Measurements from ENCODE around the gene TYR. TPM values are rescaled to one million over a fixed set of nuclear protein-coding genes. Genes with fewer than 3 reads are reported as not detected.

The TYR gene
- total RNA-seq = not detected
- polyA plus RNA-seq (2013, experiment 1 of 2) = not detected
- not detected for polyA plus RNA-seq (2013, experiment 2 of 2)
- long read RNA-seq, experiment 1 = 0 reads
- long read RNA-seq, experiment 2 = 0 reads
- long read RNA-seq, experiment 3 = 0 reads
- long read RNA-seq, experiment 4 = 0 reads

DNA sequence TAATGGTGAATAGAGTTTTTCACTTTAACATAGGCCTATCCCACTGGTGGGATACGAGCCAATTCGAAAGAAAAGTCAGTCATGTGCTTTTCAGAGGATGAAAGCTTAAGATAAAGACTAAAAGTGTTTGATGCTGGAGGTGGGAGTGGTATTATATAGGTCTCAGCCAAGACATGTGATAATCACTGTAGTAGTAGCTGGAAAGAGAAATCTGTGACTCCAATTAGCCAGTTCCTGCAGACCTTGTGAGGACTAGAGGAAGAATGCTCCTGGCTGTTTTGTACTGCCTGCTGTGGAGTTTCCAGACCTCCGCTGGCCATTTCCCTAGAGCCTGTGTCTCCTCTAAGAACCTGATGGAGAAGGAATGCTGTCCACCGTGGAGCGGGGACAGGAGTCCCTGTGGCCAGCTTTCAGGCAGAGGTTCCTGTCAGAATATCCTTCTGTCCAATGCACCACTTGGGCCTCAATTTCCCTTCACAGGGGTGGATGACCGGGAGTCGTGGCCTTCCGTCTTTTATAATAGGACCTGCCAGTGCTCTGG is at the start of gene TYR:
TYR (plus strand) TSS at position 185 of the 541 bp plus-strand sequence; CDS start at position 264, 79 bp downstream.
- Histone ChIP-seq H3K4me3 (ENCODE audit: low read length) (no peak within 1 kb of the TSS), H3K9ac (ENCODE audit: extremely low read depth, low read length, poor library complexity, severe bottlenecking) (no peak within 1 kb of the TSS), H3K27ac (ENCODE audit: low read depth, low read length) (no peak within 1 kb of the TSS), H3K9me3 (ENCODE audit: control insufficient read depth, low read length) (no peaks in the 10 kb centered on the region), H3K27me3 (ENCODE audit: control insufficient read depth, insufficient read depth, low read length, poor library complexity, severe bottlenecking) (no peaks in the 10 kb centered on the region), H3K36me3 (ENCODE audit: control insufficient read depth, insufficient read depth, low read length) (no peaks in the 10 kb centered on the region), H3K4me1 (ENCODE audit: control insufficient read depth, insufficient read depth, low read length) (no peaks in the 10 kb centered on the region)
- H3K27ac Mint-ChIP-seq = no peak within 1 kb of the TSS
- no peaks in the 10 kb centered on the region for H3K9me3 Mint-ChIP-seq
- H3K4me1 Mint-ChIP-seq = no peaks in the 10 kb centered on the region
- no peak for DNase-seq
- no peak within 1 kb of the TSS for H3K4me3 Mint-ChIP-seq
- H3K27me3 Mint-ChIP-seq (ENCODE audit: insufficient read depth) = no peaks in the 10 kb centered on the region
- TF ChIP-seq, protein P1, sequence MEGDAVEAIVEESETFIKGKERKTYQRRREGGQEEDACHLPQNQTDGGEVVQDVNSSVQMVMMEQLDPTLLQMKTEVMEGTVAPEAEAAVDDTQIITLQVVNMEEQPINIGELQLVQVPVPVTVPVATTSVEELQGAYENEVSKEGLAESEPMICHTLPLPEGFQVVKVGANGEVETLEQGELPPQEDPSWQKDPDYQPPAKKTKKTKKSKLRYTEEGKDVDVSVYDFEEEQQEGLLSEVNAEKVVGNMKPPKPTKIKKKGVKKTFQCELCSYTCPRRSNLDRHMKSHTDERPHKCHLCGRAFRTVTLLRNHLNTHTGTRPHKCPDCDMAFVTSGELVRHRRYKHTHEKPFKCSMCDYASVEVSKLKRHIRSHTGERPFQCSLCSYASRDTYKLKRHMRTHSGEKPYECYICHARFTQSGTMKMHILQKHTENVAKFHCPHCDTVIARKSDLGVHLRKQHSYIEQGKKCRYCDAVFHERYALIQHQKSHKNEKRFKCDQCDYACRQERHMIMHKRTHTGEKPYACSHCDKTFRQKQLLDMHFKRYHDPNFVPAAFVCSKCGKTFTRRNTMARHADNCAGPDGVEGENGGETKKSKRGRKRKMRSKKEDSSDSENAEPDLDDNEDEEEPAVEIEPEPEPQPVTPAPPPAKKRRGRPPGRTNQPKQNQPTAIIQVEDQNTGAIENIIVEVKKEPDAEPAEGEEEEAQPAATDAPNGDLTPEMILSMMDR (conservative IDR thresholded peaks at IDR 0.05) = no peak
- H3K36me3 Mint-ChIP-seq (ENCODE audit: low read depth) = no peaks in the 10 kb centered on the region
- WGBS, 2 experiments (ENCODE audit: insufficient coverage in 1 of 2, insufficient read length in 1 of 2) = 94 to 96% methylated on average over 5 to 8 of the region's 8 CpGs

DNA sequence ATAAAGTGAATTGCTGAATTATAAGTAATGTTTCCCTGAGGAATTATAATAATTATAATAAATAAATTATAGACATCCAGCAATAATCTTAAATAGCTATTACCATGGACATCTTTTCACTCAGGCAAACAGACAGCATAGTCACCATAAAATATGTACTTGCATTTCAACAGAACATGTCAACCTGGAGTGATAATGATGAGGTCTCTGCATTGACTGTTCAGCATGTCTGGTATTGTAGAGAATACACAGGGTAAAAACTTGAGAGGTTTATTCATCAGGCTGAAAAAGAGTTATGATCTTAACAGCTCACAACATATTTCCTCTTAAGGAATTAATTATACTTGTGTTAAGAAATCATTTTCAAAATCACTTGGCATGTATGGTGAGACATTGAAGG is 41.1 kb upstream of the TYR start:
- no peaks in the 10 kb centered on the region for H3K9me3 Mint-ChIP-seq
- H3K27ac Mint-ChIP-seq = no peak overlapping the region
- TF ChIP-seq, protein P1 (conservative IDR thresholded peaks at IDR 0.05) = no peak

DNA sequence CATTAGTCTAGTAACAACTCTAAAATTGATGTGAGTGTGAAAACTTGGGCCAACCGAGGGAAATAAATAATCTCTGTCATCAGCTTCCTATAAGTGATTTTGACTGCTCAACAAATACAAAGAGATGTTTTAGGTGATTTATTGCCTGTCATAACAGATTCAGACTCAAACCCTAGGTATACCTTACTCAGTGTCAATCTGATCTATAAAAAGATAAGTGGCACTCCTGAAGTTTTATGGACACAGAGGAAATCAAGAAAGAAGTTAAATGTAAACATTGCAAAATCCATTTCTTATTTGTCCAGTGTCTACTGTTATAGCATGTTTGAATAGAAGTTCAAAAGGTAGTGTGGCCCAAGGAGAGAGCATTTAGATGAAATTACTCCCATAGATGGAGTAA is 30.4 kb upstream of the TYR start:
- no peak overlapping the region for H3K4me3 ChIP-seq (ENCODE audit: low read length)
- TF ChIP-seq, protein P1 (conservative IDR thresholded peaks at IDR 0.05) = no peak
- WGBS, 2 experiments (ENCODE audit: insufficient coverage in 1 of 2, insufficient read length in 1 of 2) = 86% methylated on average over 1 of the region's 1 CpG; no CpG with 5 or more reads in 1 of the 2 experiments
- no peaks in the 10 kb centered on the region for H3K36me3 Mint-ChIP-seq (ENCODE audit: low read depth)
- no peaks in the 10 kb centered on the region for H3K9me3 Mint-ChIP-seq
- H3K27ac Mint-ChIP-seq = no peak overlapping the region
- H3K27me3 ChIP-seq (ENCODE audit: control insufficient read depth, insufficient read depth, low read length, poor library complexity, severe bottlenecking) = no peaks in the 10 kb centered on the region
- H3K36me3 ChIP-seq (ENCODE audit: control insufficient read depth, insufficient read depth, low read length) = no peaks in the 10 kb centered on the region
- H3K4me1 Mint-ChIP-seq = peaks cover 3% of the 10 kb centered on the region
- no peaks in the 10 kb centered on the region for H3K4me1 ChIP-seq (ENCODE audit: control insufficient read depth, insufficient read depth, low read length)
- H3K27ac ChIP-seq (ENCODE audit: low read depth, low read length) = no peak overlapping the region
- H3K4me3 Mint-ChIP-seq = no peak overlapping the region
- no peak overlapping the region for H3K9ac ChIP-seq (ENCODE audit: extremely low read depth, low read length, poor library complexity, severe bottlenecking)
- no peaks in the 10 kb centered on the region for H3K9me3 ChIP-seq (ENCODE audit: control insufficient read depth, low read length)
- no peaks in the 10 kb centered on the region for H3K27me3 Mint-ChIP-seq (ENCODE audit: insufficient read depth)
- no peak for DNase-seq

More for the DNA sequence above, 41.1 kb upstream of the TYR start:
- DNase-seq = no peak
- no peaks in the 10 kb centered on the region for H3K36me3 Mint-ChIP-seq (ENCODE audit: low read depth)
- no peaks in the 10 kb centered on the region for H3K27me3 Mint-ChIP-seq (ENCODE audit: insufficient read depth)
- Histone ChIP-seq H3K27ac (ENCODE audit: low read depth, low read length) (no peak overlapping the region), H3K27me3 (ENCODE audit: control insufficient read depth, insufficient read depth, low read length, poor library complexity, severe bottlenecking) (no peaks in the 10 kb centered on the region), H3K9me3 (ENCODE audit: control insufficient read depth, low read length) (no peaks in the 10 kb centered on the region), H3K9ac (ENCODE audit: extremely low read depth, low read length, poor library complexity, severe bottlenecking) (no peak overlapping the region), H3K4me1 (ENCODE audit: control insufficient read depth, insufficient read depth, low read length) (no peaks in the 10 kb centered on the region), H3K36me3 (ENCODE audit: control insufficient read depth, insufficient read depth, low read length) (no peaks in the 10 kb centered on the region), H3K4me3 (ENCODE audit: low read length) (no peak overlapping the region)
- no peaks in the 10 kb centered on the region for H3K4me1 Mint-ChIP-seq
- no peak overlapping the region for H3K4me3 Mint-ChIP-seq
